ENCODE results near the gene COL17A1. TPM values are rescaled to one million over a fixed set of nuclear protein-coding genes. Genes with fewer than 3 reads are reported as not detected.
A peak's percentile ranks its signal among the peaks of the same experiment; 100 is the strongest.

COL17A1 gene
- total and polyA plus RNA-seq, 9 of the 15 experiments (the other 6 are each of a cell fraction or from before 2014, with no cell fraction given) = not detected

- TF ChIP-seq PHTF2 (CRISPR knock-in tag; IDR thresholded peaks at IDR 0.05) = no peak
- TF ChIP-seq CREB1 (IDR thresholded peaks at IDR 0.05) = no peak
- TF ChIP-seq CREB1 (CRISPR knock-in tag; IDR thresholded peaks at IDR 0.05) = no peak
- TF ChIP-seq MAZ (CRISPR knock-in tag; conservative IDR thresholded peaks at IDR 0.05 in 1 of 2, IDR thresholded peaks at IDR 0.05 in 1 of 2) = no peak
- no peak for TF ChIP-seq CBX1 (IDR thresholded peaks at IDR 0.05; ENCODE audit: low read depth)
- no peak for TF ChIP-seq ASH1L (IDR thresholded peaks at IDR 0.05; ENCODE audit: borderline replicate concordance, low read depth, partially characterized antibody)
- no peak for TF ChIP-seq U2AF2 (optimal IDR thresholded peaks at IDR 0.05; ENCODE audit: low read depth, low read length)
- no peak for TF ChIP-seq TEAD4 (IDR thresholded peaks at IDR 0.05; ENCODE audit: low read length)
- TF ChIP-seq TEAD4 (CRISPR knock-in tag; IDR thresholded peaks at IDR 0.05; ENCODE audit: borderline replicate concordance) = no peak
- TF ChIP-seq, protein P1, sequence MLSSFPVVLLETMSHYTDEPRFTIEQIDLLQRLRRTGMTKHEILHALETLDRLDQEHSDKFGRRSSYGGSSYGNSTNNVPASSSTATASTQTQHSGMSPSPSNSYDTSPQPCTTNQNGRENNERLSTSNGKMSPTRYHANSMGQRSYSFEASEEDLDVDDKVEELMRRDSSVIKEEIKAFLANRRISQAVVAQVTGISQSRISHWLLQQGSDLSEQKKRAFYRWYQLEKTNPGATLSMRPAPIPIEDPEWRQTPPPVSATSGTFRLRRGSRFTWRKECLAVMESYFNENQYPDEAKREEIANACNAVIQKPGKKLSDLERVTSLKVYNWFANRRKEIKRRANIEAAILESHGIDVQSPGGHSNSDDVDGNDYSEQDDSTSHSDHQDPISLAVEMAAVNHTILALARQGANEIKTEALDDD (IDR thresholded peaks at IDR 0.05) = no peak
- no peak for TF ChIP-seq RBBP5 (IDR thresholded peaks at IDR 0.05; ENCODE audit: borderline replicate concordance, insufficient read depth, low read length, poor library complexity, severe bottlenecking)
- no peak for TF ChIP-seq ZNF239 (CRISPR knock-in tag; IDR thresholded peaks at IDR 0.05)
- TF ChIP-seq PATZ1 (CRISPR knock-in tag; IDR thresholded peaks at IDR 0.05; ENCODE audit: borderline replicate concordance) = no peak
- no peak for TF ChIP-seq SFPQ (IDR thresholded peaks at IDR 0.05; ENCODE audit: low read depth, low read length)
- no peak for TF ChIP-seq ZBTB9 (CRISPR knock-in tag; IDR thresholded peaks at IDR 0.05)
- no peak for TF ChIP-seq TCF3 (CRISPR knock-in tag; IDR thresholded peaks at IDR 0.05)
- TF ChIP-seq CEBPB (tag; IDR thresholded peaks at IDR 0.05) = peak; percentile 91
- no peak for TF ChIP-seq CBX3 (IDR thresholded peaks at IDR 0.05; ENCODE audit: borderline replicate concordance in 1 of 2, low read length in 2 of 2)
- TF ChIP-seq ZNF507 (tag; conservative IDR thresholded peaks at IDR 0.05) = no peak
- no peak for TF ChIP-seq MBD1 (CRISPR knock-in tag; IDR thresholded peaks at IDR 0.05)
- no peak for TF ChIP-seq BCL6 (CRISPR knock-in tag; IDR thresholded peaks at IDR 0.05)
Observed at GRCh38 chr10:104120903-104121484, 35.3 kb upstream of the COL17A1 start (continued).
